NCI-H2081 treated with DMSO at 0.1 percent for 48 hours (cell line): ENCODE data around the gene CGB1.
"Not testable (repeated sequence)": the region's sequence is repeated elsewhere in the genome, so short reads cannot be mapped to it uniquely, and the experiment has no call there.

Experiments
- DNase-seq: peaks from one replicate; lab custom pipeline; 2025; lab: John Stamatoyannopoulos, UW

Gene CGB1

DNA sequence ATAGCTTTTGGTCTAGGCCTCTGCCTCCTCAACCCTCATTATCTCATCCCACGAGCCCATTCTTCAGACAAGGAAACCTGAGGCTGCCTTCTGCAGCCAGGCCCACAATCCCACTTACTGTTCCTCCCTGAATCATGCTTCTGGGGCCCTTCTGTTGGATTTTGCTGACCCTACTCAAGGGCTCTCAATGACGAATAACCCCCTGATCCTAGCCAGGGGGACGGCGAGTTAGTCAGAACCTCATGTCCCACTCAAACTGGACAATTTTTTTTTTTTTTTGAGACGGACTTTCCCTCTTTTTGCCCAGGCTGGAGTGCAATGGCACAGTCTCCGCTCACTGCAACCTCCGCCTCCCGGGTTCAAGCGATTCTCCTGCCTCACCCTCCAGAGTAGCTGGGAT is 14.6 kb downstream of the CGB1 start:
- DNase-seq, result no peak

DNA sequence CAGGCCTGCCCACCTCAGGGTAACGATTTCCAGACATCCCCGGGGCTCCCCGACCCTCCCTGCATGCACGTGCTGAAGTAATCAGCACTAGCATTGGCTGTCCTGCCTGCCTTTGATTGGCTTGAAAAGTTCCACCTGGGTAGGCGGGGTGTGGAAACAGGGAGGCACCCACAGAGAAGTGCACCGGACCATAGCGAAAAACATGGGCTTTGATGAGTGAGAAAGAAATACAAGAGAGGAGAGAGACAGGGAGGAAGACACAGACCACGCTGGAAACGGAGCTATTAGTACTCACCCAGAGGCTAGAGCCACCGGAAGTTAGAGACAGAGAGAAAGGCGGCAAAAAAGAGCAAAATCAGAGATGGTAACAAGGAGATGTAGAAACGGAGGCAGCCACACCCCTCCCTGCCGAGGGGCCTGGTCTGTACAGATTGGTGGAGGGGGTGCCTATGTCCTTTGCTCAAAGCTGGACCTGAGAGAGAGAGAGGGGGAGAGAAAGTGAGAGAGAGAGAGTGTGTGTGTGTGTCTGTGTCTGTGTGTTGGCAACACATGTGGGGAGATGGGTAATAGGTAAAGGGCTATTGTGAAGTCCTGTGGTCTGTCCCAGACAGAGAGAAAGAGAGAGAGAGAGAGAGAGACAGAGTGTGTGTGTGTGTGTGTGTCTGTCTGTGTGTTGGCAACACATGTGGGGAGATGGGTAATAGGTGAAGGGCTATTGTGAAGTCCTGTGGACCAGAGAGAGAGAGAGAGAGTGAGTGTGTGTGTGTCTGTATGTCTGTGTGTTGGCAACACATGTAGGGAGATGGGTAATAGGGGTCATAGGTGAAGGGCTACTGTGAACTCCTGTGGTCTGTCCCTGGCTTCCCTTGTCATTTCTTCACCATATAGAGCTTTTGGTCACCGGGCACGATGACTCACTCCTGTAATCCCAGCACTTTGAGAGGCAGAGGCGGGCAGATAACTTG is 15.5 kb downstream of the CGB1 start:
- no peak for DNase-seq

DNA sequence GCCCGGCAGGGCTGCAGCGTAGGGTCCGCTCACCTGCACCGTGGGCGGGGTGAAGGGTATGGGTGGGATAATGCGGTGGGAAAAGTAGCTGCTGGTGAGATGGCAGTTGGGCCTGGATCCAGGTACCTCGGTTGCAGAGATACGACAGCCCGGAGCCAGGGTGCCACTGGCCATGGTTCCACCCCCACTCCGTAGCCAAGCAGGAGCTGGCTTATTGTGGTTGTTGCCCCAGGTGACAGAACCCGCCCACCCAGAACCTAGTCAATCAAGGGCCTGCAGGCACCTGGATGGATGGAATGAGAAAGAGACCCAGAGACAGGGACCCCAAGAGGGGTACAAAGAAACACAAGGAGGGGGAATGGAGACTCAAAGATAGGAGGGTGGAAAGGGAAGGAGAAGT is 16.4 kb downstream of the CGB1 start:
- no peak for DNase-seq

DNA sequence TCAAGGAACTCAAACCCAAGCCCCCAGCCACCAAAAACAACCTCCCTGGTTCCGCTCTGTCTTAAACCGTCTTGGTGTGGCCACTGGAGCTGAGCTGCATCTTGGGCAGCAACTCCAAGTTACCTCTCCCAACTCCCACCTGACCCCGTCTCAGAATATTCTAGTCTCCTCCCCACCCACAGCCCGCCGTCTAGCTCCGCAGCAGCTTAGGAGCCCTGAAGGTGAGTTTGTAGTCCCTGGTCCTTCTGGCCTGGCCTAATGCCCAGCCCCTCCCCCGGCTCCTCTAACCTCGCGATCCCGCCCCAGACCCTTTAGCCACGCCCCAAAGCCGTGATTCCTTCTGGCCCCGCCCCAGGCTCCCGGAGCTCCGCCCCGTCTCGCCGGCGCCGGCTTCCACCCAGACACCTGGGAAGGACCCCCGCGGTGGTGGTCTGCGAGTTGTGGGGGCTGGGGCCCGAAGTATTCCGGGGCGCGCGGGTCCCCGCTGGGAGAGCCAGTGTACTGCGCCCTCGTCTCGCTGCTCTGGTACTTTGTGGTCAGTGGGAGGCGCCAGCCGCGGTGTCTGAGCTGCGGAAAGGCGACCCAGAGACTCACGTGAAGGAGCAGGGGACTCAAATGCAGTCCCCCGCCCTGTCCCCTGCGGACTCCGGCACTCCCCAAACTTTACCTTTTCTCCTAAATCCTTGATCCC is 17.3 kb downstream of the CGB1 start:
- no peak for DNase-seq

DNA sequence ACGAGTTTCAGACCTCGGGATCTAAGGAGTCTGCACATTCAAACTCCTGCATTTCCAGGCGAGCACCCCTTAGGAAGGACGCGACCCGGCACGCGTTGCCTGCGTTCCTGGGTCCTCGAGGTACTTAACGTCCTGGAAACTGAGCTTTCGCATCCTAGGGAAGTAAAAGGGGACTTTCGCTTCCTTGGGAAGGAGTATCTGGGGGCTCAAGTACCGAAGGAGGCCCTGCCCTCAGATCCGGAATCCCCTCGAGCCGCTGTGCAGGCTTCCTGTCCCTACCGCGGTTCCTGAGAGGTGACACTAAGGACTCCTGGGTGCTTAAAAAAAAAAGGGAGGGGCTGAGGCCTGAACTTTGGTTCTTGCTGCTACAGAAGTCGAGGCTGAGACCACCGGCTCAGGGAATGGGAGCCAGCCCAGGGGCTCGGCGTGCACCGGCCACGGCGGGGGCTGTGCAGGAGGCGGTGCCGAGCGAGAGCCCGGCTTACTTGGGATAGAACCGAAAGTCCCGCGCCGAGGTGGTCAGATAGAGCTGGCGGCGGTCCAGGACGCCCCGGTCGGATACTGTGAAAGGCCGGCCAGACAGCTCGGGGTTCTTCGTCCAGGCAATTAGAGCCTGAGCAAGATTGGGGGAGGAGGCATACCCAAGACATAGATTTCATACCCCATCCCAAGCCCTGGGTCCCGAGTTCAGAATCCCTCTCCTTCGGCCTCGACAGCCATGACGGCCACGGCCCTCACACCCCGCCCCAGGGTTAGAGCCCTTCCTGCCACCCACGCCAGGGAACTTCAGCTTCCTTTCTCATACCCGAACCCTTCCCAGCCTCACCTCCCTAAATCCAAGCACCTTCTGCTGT is 18.1 kb downstream of the CGB1 start:
- DNase-seq, result not testable (repeated sequence)

DNA sequence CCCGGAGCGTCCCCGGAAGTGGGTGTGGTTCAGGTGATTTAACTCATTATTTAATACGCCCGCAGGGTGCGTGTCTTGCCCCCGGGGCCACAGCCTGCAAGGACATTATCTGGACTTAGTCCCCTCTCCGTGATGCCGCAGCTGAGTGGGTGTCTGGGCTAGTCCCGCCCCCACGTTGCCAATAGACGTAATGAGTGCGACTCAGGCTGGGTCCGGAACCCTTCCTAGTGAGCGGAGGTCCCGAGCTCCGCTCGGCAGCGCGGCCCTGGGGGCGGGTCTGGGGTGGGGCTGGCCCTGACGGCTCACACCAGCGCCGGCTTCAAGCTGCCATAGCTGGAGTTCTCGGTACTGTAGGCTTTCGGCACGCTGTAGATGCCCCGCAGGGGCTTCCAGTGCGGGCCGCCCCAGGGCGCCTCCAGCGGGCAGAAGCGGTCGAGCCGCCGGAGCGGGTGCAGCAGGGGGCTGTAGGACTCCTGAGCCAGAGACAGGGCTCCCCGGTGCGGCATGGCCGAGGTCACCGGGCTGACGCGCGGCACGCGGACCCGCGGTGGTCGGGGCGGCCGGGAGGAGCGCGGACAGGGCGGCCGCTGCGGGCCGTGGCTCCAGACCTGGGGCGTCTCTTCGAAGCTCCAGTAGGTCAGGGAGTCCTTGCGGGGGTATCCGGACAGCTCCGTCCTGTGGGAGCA is 18.9 kb downstream of the CGB1 start:
- no peak for DNase-seq

DNA sequence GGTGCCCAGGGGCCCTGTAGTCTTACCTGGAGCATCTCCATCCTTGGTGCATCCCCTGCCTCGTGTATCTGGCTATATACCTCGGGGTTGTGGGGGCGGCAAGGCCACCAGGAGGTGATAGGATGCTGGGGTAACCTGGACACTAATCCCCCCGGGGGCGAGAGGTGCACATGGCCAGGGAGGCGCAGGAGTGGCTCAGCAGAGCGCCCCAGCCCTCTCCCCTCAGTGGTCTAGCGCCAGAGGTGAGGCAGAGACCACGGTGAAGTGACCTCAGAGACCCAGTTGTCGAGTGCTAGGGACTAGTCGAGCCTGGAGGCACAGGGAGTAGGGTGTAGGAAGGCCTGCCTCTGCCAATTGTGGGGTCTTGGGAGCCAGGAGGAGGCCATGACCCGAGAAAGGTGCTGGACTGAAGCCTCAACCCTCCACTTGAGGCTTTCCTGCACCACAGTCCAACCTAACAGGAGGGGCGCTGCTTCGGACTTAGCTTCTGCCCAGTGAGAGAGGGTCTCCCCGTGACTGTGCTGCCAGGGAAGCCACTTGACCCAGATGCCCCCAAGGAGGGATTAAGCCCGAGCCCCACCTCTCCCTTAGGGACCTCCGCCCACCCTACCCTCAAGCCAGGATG is 19.5 kb downstream of the CGB1 start, which contains the start of gene LHB:
Gene LHB, minus strand, starts transcription at position 51 of the 625 bp plus-strand sequence. Its CDS starts 10 bp downstream, at position 41.
- no peak for DNase-seq

DNA sequence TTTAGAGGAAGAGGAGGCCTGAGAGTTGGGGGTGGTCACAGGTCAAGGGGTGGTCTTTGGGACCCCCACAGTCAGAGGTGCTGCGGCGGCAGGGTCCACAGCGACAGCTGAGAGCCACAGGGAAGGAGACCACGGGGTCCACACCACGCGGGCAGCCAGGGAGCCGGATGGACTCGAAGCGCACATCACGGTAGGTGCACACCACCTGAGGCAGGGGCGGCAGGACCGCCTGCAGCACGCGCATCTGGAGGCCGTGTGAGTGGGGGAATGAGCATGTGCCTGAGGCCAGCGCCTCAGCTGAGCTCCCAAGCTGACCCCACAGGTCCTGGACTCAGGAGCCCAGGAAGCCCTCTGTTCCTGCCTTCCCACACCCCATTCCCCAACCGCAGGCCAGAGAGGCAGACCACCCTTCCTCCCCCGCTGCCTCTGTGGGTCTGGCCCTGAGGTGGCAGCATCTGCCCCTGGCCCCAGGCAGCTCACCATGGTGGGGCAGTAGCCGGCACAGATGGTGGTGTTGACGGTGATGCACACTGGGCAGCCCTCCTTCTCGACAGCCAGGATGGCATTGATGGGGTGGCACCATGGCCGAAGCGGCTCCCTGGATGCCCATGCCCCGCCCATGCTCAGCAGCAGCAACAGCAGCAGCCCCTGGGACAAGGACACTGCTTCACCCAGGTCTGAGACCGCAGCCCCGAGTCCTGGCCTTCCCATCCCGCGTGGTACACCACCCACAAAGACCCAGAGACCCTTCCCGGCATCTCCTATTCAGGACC is 20.4 kb downstream of the CGB1 start:
- DNase-seq, result no peak

DNA sequence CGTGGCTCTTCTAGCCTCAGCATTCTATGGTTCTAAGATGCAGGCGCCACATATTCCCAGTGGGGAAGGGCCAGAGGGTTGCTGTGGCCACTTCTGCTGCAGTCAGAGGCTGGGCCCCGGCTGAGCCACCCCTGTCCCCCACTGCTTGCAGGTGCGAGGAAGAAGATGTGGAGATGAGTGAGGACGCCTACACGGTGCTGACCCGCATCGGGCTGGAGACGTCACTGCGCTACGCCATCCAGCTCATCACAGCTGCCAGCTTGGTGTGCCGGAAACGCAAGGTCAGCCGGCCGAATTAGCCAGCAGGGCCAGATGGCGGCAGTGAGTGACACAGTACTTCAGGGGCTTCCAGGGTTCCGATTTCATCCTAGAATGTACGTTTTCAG is 21.8 kb downstream of the CGB1 start:
- no peak for DNase-seq

DNA sequence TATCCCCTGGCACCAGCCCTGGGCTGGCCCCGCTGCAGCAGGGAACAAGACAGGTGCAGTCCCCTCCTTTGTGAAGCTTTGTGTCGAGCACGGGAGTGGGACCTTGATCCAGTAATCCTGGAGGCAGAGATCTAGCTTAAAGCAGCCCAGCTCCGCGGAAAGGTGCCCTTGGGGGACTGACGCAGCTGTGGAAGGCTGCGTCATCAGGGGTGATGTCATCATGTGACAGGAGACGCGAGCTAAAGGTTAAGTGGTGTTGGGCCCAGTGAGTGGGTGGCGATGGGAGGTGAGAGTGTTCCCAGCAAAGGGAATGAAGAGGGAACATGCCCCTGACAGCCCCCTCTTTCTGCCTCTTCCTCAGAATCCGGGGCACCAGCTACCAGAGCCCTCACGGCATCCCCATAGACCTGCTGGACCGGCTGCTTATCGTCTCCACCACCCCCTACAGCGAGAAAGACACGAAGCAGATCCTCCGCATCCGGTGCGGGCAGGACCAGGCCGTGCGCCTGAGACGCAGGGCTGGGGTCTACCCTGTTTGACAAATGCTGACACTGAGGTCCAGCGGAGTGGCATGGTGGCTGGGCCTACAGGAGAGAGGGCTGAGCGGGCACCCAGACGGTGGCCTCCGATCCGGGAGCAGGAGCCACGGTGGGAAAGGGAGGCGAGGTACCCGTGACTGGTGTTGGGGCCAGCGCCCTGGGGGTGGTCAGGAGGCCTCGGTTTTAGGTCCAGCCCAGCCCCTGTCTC is 22.4 kb downstream of the CGB1 start:
- no peak for DNase-seq

DNA sequence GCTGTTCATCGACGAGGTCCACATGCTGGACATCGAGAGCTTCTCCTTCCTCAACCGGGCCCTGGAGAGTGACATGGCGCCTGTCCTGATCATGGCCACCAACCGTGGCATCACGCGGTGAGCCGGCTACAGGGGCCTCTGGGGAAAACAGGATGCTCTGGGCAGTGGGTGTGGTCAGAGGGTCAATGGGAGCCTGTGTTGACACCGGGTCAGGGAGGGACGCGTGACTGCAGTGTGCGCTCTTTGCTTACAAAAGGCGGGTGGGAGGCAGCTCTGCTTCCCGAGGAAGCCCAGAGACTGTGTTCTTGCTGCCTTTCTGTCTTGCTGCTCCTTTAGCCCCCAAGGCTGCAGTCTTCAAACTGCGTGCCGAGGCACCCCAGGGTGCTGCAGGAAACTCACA is 25.5 kb downstream of the CGB1 start:
- DNase-seq, result no peak

DNA sequence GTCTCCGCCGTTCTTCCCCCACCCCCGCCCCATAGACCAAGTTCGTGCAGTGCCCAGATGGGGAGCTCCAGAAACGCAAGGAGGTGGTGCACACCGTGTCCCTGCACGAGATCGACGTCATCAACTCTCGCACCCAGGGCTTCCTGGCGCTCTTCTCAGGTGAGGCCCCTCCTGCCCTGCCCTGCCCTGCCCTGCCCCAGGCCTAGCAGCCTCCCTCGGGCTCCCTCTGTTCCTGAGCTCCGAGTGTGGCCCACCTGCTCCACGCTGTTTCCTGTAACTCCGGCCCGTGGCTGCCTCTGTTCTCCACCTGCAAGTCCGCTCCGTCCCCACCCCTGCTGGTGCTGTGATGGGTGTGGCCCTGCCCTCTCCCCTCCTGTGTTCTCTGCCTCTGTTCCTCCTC is 26.2 kb downstream of the CGB1 start:
- no peak for DNase-seq

DNA sequence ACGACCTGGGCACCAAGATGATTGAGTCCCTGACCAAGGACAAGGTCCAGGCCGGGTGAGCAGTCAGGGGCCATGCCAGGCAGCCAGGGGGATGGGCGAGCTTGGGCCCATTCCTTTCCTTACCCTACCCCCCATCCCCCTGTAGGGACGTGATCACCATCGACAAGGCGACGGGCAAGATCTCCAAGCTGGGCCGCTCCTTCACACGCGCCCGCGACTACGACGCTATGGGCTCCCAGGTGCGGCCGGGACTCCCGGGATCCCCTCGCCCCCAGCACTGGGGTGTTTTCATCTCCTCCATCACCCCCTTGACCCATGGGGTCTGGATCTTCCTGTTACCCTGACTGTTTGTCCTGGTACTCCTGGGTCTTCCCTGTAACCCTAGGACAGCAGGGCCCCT is 26.9 kb downstream of the CGB1 start:
- no peak for DNase-seq

DNA sequence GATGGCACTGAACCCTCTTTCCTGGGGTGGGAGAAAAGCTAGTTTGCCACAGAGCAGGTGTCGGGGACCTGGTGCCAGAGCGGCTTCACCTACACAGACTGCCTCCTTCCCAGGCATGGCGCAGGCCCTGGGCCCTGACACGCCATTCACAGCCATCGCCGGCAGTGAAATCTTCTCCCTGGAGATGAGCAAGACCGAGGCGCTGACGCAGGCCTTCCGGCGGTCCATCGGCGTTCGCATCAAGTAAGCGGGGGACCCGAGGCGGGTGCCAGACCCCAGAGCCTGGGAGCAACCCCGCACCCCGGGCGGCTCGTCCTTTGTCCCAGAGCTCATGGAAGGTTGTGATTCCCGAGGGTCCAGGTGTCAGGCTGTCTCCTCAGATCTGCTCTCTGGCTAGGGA is 29.8 kb downstream of the CGB1 start:
- no peak for DNase-seq

DNA sequence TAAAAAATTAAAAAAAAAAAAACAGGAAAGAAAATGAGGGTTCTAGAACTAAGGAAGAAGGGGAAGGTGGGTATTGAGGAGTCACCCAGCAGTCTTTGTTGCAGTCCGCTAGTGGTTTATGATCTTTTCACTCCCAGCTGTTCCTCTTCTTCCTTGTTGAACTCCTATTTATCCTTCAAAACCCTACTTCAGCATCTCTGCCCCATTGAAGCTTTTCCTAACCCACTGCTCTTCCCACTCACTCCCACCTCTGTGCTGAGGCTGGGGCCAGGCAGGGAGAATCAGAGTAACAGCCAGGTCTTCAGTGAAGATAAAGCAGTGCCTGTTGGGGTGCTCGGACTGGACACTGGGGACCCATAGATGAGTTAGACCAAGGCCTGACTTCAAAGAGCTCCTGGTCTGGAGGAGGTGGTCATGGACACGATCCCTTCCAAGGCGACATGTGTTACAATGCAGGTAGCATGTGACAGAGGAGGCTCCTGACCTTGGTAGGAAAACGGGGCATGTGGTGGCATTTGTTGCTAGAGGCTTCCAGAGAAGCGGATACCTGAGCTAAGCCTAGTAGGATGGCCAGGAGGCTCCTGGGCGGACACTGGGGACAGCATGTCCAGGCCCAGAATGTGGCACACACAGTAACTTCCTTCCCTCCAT is 31.6 kb downstream of the CGB1 start:
- DNase-seq, result no peak

DNA sequence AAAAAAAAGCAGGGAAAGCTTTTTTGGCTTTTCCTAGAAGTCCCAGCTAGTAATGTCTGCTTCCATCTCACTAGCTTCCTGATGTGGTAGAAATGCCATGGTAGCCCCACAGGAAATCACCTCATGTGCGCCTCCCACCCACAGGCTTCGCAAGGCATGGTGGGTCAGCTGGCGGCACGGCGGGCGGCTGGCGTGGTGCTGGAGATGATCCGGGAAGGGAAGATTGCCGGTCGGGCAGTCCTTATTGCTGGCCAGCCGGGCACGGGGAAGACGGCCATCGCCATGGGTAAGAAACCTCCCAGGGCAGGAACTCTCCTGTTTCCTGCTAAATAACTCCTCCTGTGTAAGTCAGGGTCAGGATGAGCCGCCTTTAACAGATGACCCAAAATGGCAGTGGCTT is 32.6 kb downstream of the CGB1 start:
- DNase-seq, result no peak

DNA sequence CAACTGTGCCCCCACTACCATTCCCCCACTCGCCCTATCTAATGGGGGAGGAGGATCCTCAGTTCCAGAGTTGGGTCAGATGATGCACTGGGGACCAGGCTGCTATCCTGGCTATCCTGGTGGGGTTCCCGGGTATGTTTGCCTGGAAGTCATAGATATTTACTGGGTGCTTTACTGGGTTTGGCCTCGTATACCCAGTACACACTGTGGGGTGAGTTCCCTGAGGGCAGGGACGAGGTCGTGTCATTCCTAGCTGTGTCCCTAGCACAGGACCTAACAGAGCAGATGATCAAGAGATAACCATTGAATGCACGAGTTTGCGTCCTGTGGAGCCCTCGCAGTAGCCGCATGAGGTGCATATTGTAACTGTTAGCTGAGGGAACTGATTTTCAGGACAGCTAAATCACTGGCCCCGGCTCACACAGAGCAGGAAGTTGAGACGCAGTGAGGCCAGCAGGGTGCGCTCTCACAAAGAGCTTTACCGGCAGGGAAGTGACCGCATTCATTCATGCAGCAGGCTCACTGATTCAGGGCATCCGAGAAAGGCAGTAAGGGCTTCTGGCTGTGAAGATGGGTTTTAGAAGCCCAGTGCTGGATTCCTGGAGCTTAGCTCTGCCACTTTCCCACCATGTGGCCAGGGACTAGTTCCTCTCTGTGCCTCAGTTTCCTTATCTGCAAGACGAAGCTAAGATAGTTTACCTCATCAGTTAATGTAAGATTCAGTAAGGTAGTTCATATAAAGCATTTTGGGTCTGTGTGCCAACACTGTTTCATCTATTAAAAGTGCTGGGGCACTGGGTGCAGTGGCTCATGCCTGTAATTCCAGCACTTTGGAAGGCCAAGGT is 37.0 kb downstream of the CGB1 start:
- DNase-seq, result no peak

DNA sequence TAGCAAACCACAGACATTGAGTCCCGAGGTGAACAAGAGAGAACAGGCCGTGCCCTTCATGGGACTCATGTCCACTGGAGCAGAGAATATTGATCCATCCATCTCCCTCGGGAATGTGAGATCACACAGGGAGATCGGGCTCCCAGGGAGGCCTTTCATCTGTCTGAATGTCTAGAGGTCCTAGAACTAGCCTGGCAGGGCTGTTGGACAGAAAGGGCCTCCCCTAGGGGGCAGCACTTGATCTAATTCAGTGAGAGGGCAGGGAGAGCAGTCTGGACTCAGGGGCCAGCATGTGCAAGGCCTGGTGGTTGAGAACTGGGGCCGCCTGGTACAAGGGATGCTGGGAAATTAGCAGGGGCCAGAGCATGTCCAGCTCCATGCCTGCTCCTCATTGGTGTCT is 38.7 kb downstream of the CGB1 start:
- no peak for DNase-seq
